Suprapubic skin (tissue), 3 donors: ENCODE measurements around the gene OR2T6.

ENCODE experiments used
- POLR2A ChIP-seq, 2 donors: fragments of 450-650 bp; IDR thresholded peaks; one replicate each; pipeline ENCODE4 v1.6.1; 2017; ENCODE audit warnings: antibody characterized with exemption in 2 of 2, mild to moderate bottlenecking in 2 of 2, moderate library complexity in 2 of 2
- TF ChIP-seq, protein P1 (sequence below), 2 donors: fragments of 200-600 bp in 1 of 2; fragments of 450-650 bp in 1 of 2; sonication (generic) in 1 of 2; IDR thresholded peaks; one replicate each; pipeline ENCODE4 v1.5.1; 2016 to 2019; ENCODE audit warnings: antibody characterized with exemption in 2 of 2, mild to moderate bottlenecking in 1 of 2, moderate library complexity in 1 of 2

DNA sequence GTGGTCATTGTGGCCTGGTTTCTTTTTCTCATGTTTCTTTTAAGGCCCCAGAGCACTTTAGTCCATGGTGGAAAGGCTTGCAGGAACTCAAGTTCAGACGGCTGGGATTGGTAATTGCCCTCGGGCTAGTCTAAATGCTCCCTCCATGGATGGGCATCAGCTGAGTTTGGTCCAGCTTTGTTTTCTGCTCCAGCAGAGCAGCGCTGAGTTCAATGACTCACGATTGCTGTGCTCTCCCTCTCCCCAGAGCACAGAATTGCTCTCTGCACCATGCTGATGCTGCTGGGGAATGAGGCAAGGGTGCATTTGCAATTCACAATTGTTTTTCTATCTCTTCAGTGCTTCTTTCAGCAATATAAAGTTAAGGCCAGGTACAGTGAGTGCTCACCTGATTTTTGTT is 1.8 kb upstream of the OR2T6 start:
- TF ChIP-seq, protein P1, sequence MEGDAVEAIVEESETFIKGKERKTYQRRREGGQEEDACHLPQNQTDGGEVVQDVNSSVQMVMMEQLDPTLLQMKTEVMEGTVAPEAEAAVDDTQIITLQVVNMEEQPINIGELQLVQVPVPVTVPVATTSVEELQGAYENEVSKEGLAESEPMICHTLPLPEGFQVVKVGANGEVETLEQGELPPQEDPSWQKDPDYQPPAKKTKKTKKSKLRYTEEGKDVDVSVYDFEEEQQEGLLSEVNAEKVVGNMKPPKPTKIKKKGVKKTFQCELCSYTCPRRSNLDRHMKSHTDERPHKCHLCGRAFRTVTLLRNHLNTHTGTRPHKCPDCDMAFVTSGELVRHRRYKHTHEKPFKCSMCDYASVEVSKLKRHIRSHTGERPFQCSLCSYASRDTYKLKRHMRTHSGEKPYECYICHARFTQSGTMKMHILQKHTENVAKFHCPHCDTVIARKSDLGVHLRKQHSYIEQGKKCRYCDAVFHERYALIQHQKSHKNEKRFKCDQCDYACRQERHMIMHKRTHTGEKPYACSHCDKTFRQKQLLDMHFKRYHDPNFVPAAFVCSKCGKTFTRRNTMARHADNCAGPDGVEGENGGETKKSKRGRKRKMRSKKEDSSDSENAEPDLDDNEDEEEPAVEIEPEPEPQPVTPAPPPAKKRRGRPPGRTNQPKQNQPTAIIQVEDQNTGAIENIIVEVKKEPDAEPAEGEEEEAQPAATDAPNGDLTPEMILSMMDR (IDR thresholded peaks at IDR 0.05) = no peak
- no peak for TF ChIP-seq POLR2A (IDR thresholded peaks at IDR 0.05)
